Measurements from ENCODE around the gene PKNOX2.

PKNOX2 gene

GRCh38 chr11:125239585-125240560 lies 75.3 kb downstream of the PKNOX2 start:
- DNase-seq = no peak

- no peak for DNase-seq
These were observed 76.6 kb downstream of the PKNOX2 start for GRCh38 chr11:125241104-125241503.

GRCh38 chr11:125242141-125242775 lies 77.7 kb downstream of the PKNOX2 start:
- no peak for DNase-seq

GRCh38 chr11:125244166-125244565 lies 79.6 kb downstream of the PKNOX2 start:
- DNase-seq = no peak

GRCh38 chr11:125245299-125245698 lies 80.7 kb downstream of the PKNOX2 start:
- no peak for DNase-seq

GRCh38 chr11:125247431-125247830 lies 82.9 kb downstream of the PKNOX2 start:
- no peak for DNase-seq

- DNase-seq = no peak
These were observed 86.0 kb downstream of the PKNOX2 start for GRCh38 chr11:125250318-125251213.

GRCh38 chr11:125251214-125251545 lies 86.6 kb downstream of the PKNOX2 start:
- DNase-seq = no peak

GRCh38 chr11:125251956-125252355 lies 87.4 kb downstream of the PKNOX2 start:
- DNase-seq = no peak

- DNase-seq = no peak
These were observed 88.7 kb downstream of the PKNOX2 start for GRCh38 chr11:125253289-125253688.

- DNase-seq = no peak
These were observed 89.4 kb downstream of the PKNOX2 start for GRCh38 chr11:125253795-125254525.

GRCh38 chr11:125256541-125257189 lies 92.1 kb downstream of the PKNOX2 start:
- DNase-seq = no peak

- DNase-seq = no peak
These were observed 92.6 kb downstream of the PKNOX2 start for GRCh38 chr11:125257190-125257579.

- no peak for DNase-seq
These were observed 93.2 kb downstream of the PKNOX2 start for GRCh38 chr11:125257751-125258150.

GRCh38 chr11:125258291-125259032 lies 93.9 kb downstream of the PKNOX2 start:
- no peak for DNase-seq

- no peak for DNase-seq
These were observed 97.0 kb downstream of the PKNOX2 start for GRCh38 chr11:125261588-125261987.

GRCh38 chr11:125262194-125262829 lies 97.8 kb downstream of the PKNOX2 start:
- DNase-seq = no peak

GRCh38 chr11:125262830-125263218 lies 98.3 kb downstream of the PKNOX2 start:
- DNase-seq = no peak

GRCh38 chr11:125263268-125263790 lies 98.8 kb downstream of the PKNOX2 start:
- DNase-seq = no peak

Measured in DMS 273 treated with DMSO at 0.1 percent for 48 hours (cell line).